Peyer's patch (tissue), 4 donors: ENCODE results near the gene CIZ1. TPM values are rescaled to one million over a fixed set of nuclear protein-coding genes. Genes with fewer than 3 reads are reported as not detected.

Source experiments
- DNase-seq, 3 donors: peaks; one replicate each; pipeline ENCODE4 v3.0.0-alpha.2; 2017 to 2019
- H3K27ac ChIP-seq, 4 donors: fragments of 200-600 bp; sonication (generic); one replicate each; pipeline ENCODE4 v1.5.1; 2016 to 2019
- H3K27me3 ChIP-seq, 2 donors: fragments of 200-600 bp; sonication (generic); one replicate each; pipeline ENCODE4 v1.5.1; 2019
- H3K36me3 ChIP-seq, 3 donors: fragments of 200-600 bp; sonication (generic); one replicate each; pipeline ENCODE4 v1.5.1; 2016 to 2019
- H3K4me1 ChIP-seq, 4 donors: fragments of 200-600 bp; sonication (generic); one replicate each; pipeline ENCODE4 v1.5.1; 2016 to 2019
- H3K4me3 ChIP-seq, 4 donors: fragments of 200-600 bp; sonication (generic); 1 replicate in 3 of 4; 2 replicates in 1 of 4; pipeline ENCODE4 v1.5.1; 2016 to 2019; ENCODE audit warnings: mild to moderate bottlenecking in 1 of 4
- H3K9me3 ChIP-seq, 4 donors: fragments of 200-600 bp; sonication (generic); one replicate each; pipeline ENCODE4 v1.5.1; 2016 to 2019; ENCODE audit warnings: mild to moderate bottlenecking in 1 of 4
- CTCF ChIP-seq, 6 experiments: fragments of 450-650 bp in 4 of 6; fragments of 200-600 bp in 2 of 6; sonication (generic) in 1 of 6; IDR thresholded peaks; one replicate each; pipeline ENCODE4 v1.5.1; 2017 to 2019; ENCODE audit warnings: antibody characterized with exemption in 6 of 6, mild to moderate bottlenecking in 3 of 6, moderate library complexity in 1 of 6
- POLR2A ChIP-seq, 2 donors: fragments of 450-650 bp; IDR thresholded peaks; one replicate each; pipeline ENCODE4 v1.5.1; 2017; ENCODE audit warnings: antibody characterized with exemption in 2 of 2, mild to moderate bottlenecking in 2 of 2, moderate library complexity in 2 of 2
- total RNA-seq, 4 donors: library from RNA; depleted of rRNA; stranded (reverse); fragments of >200 nt; gene quantifications; one replicate each; pipeline ENCODE4 v1.1.0, GENCODE V29; 2016

The CIZ1 gene
- total RNA-seq, 4 donors from 2014 or later, result 52.2 to 144 (median 95.3) TPM

- Histone ChIP-seq H3K27me3 (no peaks in the 10 kb centered on the region), H3K4me1 (peaks cover 4 to 30% (median 20%) of the 10 kb centered on the region in 4 donors), H3K9me3 (peaks cover 0 to 3% (median 0%) of the 10 kb centered on the region in 4 donors), H3K36me3 (peaks cover 0 to 8% (median 0%) of the 10 kb centered on the region in 3 donors), H3K4me3 (peak overlapping the region; percentile 82 to 99 (median 99)), H3K27ac (peak overlapping the region; percentile 91 to 99 (median 98))
- peak in 2 of 3 donors; percentile 48 to 50 for DNase-seq
- TF ChIP-seq CTCF (IDR thresholded peaks at IDR 0.05) (no peak), POLR2A (IDR thresholded peaks at IDR 0.05) (no peak)
These were observed 62.4 kb downstream of the CIZ1 start for GRCh38 chr9:128128836-128129590.

- peaks cover 4 to 30% (median 20%) of the 10 kb centered on the region in 4 donors for H3K4me1 ChIP-seq
- no peaks in the 10 kb centered on the region for H3K27me3 ChIP-seq
- peaks cover 0 to 3% (median 0%) of the 10 kb centered on the region in 4 donors for H3K9me3 ChIP-seq
- peak overlapping the region; percentile 82 to 99 (median 99) for H3K4me3 ChIP-seq
- peaks cover 0 to 16% (median 0%) of the 10 kb centered on the region in 3 donors for H3K36me3 ChIP-seq
- H3K27ac ChIP-seq, result peak overlapping the region; percentile 91 to 99 (median 98)
- TF ChIP-seq CTCF (IDR thresholded peaks at IDR 0.05) (no peak), POLR2A (IDR thresholded peaks at IDR 0.05) (peak; percentile 34 to 58)
- DNase-seq, result peak; percentile 83 to 93 (median 91)
These were observed 63.2 kb downstream of the CIZ1 start for GRCh38 chr9:128127990-128128835.

GRCh38 chr9:128127568-128127989 lies 63.8 kb downstream of the CIZ1 start, which contains the start of gene PTGES2:
PTGES2 (minus strand) TSS chr9:128127729; CDS start chr9:128127717, 12 bp downstream.
- peak within 1 kb of the TSS; percentile 82 to 99 (median 99) for H3K4me3 ChIP-seq
- DNase-seq, result peak; percentile 74 to 89 (median 89)
- H3K27me3 ChIP-seq, result no peaks in the 10 kb centered on the region
- peaks cover 0 to 3% (median 0%) of the 10 kb centered on the region in 4 donors for H3K9me3 ChIP-seq
- peak within 1 kb of the TSS; percentile 91 to 99 (median 98) for H3K27ac ChIP-seq
- peaks cover 4 to 30% (median 20%) of the 10 kb centered on the region in 4 donors for H3K4me1 ChIP-seq
- TF ChIP-seq CTCF (IDR thresholded peaks at IDR 0.05) (no peak), POLR2A (IDR thresholded peaks at IDR 0.05) (peak in 1 of 2 donors; percentile 32)
- H3K36me3 ChIP-seq, result peaks cover 0 to 22% (median 0%) of the 10 kb centered on the region in 3 donors

- Histone ChIP-seq H3K9me3 (peaks cover 0 to 3% (median 0%) of the 10 kb centered on the region in 4 donors), H3K27ac (peak overlapping the region in 2 of 4 donors; percentile 23 to 46), H3K4me3 (peak overlapping the region in 3 of 4 donors; percentile 99), H3K36me3 (peaks cover 0 to 37% (median 0%) of the 10 kb centered on the region in 3 donors), H3K27me3 (no peaks in the 10 kb centered on the region), H3K4me1 (peaks cover 4 to 30% (median 20%) of the 10 kb centered on the region in 4 donors)
- DNase-seq, result peak in 2 of 3 donors; percentile 43 to 46
- TF ChIP-seq CTCF (IDR thresholded peaks at IDR 0.05), result no peak
- TF ChIP-seq POLR2A (IDR thresholded peaks at IDR 0.05), result no peak
These were observed 65.6 kb downstream of the CIZ1 start for GRCh38 chr9:128125580-128126354.
